H1 (cell line): ENCODE measurements around the gene OLAH. TPM values are rescaled to one million over a fixed set of nuclear protein-coding genes. Genes with fewer than 3 reads are reported as not detected.

ENCODE experiments used
- CTCF ChIA-PET: fragments of 300-600 bp; sonication (Branson Sonifier 250); formaldehyde crosslinking; loops from one replicate; lab custom pipeline; 2021; ENCODE audit not compliant: partially characterized antibody; lab: Charles Lee
- POLR2A ChIA-PET: fragments of 300-600 bp; sonication (Branson Sonifier 250); formaldehyde crosslinking; loops from one replicate; lab custom pipeline; 2021; ENCODE audit warnings: inconsistent platforms; ENCODE audit not compliant: partially characterized antibody; lab: Charles Lee
- DNase-seq, 2 experiments: peaks; one replicate each; pipeline versions ENCODE4 v3.0.0 to v3.0.0-alpha.2; 2010 to 2022; ENCODE audit warnings: low spot score in 2 of 2, low read depth in 1 of 2, mixed read lengths in 1 of 2
- FAIRE-seq: peaks from 2 replicates; lab custom pipeline; 2011; peaks lifted over from hg19 to GRCh38; lab: Jason Lieb, UNC
- H2AFZ ChIP-seq: 2 replicates; pipeline ENCODE4 v1.8.1; 2012; ENCODE audit warnings: low read length, inconsistent platforms
- H2AK5ac ChIP-seq: 2 replicates; pipeline ENCODE4 v1.6.1; 2013; ENCODE audit warnings: low read depth, low read length
- H2BK120ac ChIP-seq: replicated peaks from 2 replicates; pipeline ENCODE3; 2013; ENCODE audit warnings: low read depth, low read length, inconsistent platforms
- H2BK12ac ChIP-seq: 2 replicates; pipeline ENCODE4 v1.6.1; 2013; ENCODE audit warnings: low read depth, low read length
- H2BK15ac ChIP-seq: 2 replicates; pipeline ENCODE4 v1.6.1; 2013; ENCODE audit warnings: low read length
- H2BK20ac ChIP-seq: 2 replicates; pipeline ENCODE4 v1.6.1; 2013; ENCODE audit warnings: low read length
- H2BK5ac ChIP-seq: 2 replicates; pipeline ENCODE4 v1.6.1; 2013; ENCODE audit warnings: low read depth, low read length
- H3K14ac ChIP-seq: 2 replicates; pipeline ENCODE4 v1.6.1; 2013; ENCODE audit warnings: inconsistent platforms; ENCODE audit not compliant: insufficient read length
- H3K18ac ChIP-seq: 2 replicates; pipeline ENCODE4 v1.6.1; 2013; ENCODE audit warnings: low read length; ENCODE audit errors: extremely low read depth
- H3K23ac ChIP-seq: 2 replicates; pipeline ENCODE4 v1.6.1; 2013; ENCODE audit warnings: inconsistent platforms; ENCODE audit not compliant: insufficient read length
- H3K23me2 ChIP-seq: 2 replicates; pipeline ENCODE4 v1.6.1; 2013; ENCODE audit warnings: low read depth, low read length
- H3K27ac ChIP-seq: 2 replicates; pipeline ENCODE4 v1.6.1; 2011; ENCODE audit warnings: low read depth, low read length, inconsistent platforms
- H3K27me3 ChIP-seq, 4 experiments: replicated peaks in 1 of 4; 1 replicate in 1 of 4; 2 replicates in 3 of 4; pipeline versions ENCODE4 v1.6.1 to v1.8.1; 2011 to 2013; ENCODE audit warnings: low read length in 3 of 4, mild to moderate bottlenecking in 3 of 4, inconsistent platforms in 2 of 4, mixed read lengths in 2 of 4, moderate library complexity in 1 of 4; ENCODE audit not compliant: control insufficient read depth in 3 of 4, insufficient read depth in 3 of 4; ENCODE audit errors: extremely low read depth in 1 of 4
- H3K36me3 ChIP-seq, 4 experiments: 2 replicates each; pipeline versions ENCODE4 v1.6.1 to v1.8.1; 2011 to 2013; ENCODE audit warnings: mild to moderate bottlenecking in 4 of 4, low read length in 3 of 4, moderate library complexity in 2 of 4, control low read depth in 1 of 4, inconsistent platforms in 1 of 4; ENCODE audit not compliant: insufficient read depth in 4 of 4, control insufficient read depth in 2 of 4
- H3K4ac ChIP-seq: replicated peaks from 2 replicates; pipeline ENCODE3; 2013; ENCODE audit warnings: low read length, low read depth, mixed read lengths, inconsistent platforms; ENCODE audit not compliant: insufficient read length
- H3K4me1 ChIP-seq, 4 experiments: replicated peaks in 1 of 4; 1 replicate in 1 of 4; 2 replicates in 3 of 4; pipeline versions ENCODE4 v1.6.1 to v1.8.1; 2011 to 2013; ENCODE audit warnings: low read length in 3 of 4, inconsistent platforms in 2 of 4, mixed read lengths in 1 of 4; ENCODE audit not compliant: insufficient read depth in 4 of 4, control insufficient read depth in 3 of 4
- H3K4me2 ChIP-seq, 2 experiments: 2 replicates each; pipeline versions ENCODE4 v1.6.1 to v1.8.1; 2011 to 2013; ENCODE audit warnings: low read depth in 2 of 2, low read length in 2 of 2, control low read depth in 1 of 2, inconsistent platforms in 1 of 2, mild to moderate bottlenecking in 1 of 2; ENCODE audit not compliant: insufficient read depth in 1 of 2
- H3K4me3 ChIP-seq, 4 experiments: fragments of 200-600, 300-600 bp in 1 of 4; sonication (generic), shearing (Covaris generic), sonication (Bioruptor Twin) in 1 of 4; 2 replicates each; pipeline versions ENCODE4 v1.5.1 to v1.8.1; 2011 to 2016; ENCODE audit warnings: low read length in 4 of 4, low read depth in 3 of 4, control low read depth in 2 of 4, inconsistent platforms in 2 of 4, mild to moderate bottlenecking in 2 of 4, mixed read lengths in 1 of 4, moderate library complexity in 1 of 4; ENCODE audit not compliant: insufficient read depth in 2 of 4; ENCODE audit errors: extremely low read depth in 1 of 4
- H3K56ac ChIP-seq: replicated peaks from 2 replicates; pipeline ENCODE3; 2013; ENCODE audit warnings: low read depth, mild to moderate bottlenecking, mixed read lengths, low read length, inconsistent platforms; ENCODE audit not compliant: insufficient read length
- H3K79me1 ChIP-seq: 2 replicates; pipeline ENCODE4 v1.6.1; 2013; ENCODE audit warnings: low read depth, low read length, control low read depth
- H3K79me2 ChIP-seq, 2 experiments: 2 replicates each; pipeline versions ENCODE4 v1.6.1 to v1.8.1; 2012 to 2013; ENCODE audit warnings: low read length in 2 of 2, mild to moderate bottlenecking in 2 of 2, inconsistent platforms in 1 of 2; ENCODE audit not compliant: insufficient read depth in 2 of 2, control insufficient read depth in 1 of 2
- H3K9ac ChIP-seq, 4 experiments: replicated peaks in 1 of 4; 1 replicate in 1 of 4; 2 replicates in 3 of 4; pipeline versions ENCODE4 v1.6.1 to v1.8.1; 2011 to 2013; ENCODE audit warnings: low read depth in 3 of 4, low read length in 3 of 4, control low read depth in 2 of 4, mild to moderate bottlenecking in 2 of 4, moderate library complexity in 2 of 4, inconsistent platforms in 1 of 4; ENCODE audit errors: extremely low read depth in 1 of 4
- H3K9me3 ChIP-seq, 2 experiments: 2 replicates each; pipeline versions ENCODE4 v1.6.1 to v1.8.1; 2012 to 2013; ENCODE audit warnings: mild to moderate bottlenecking in 2 of 2, moderate library complexity in 2 of 2, control low read depth in 1 of 2, inconsistent platforms in 1 of 2, low read depth in 1 of 2, low read length in 1 of 2, mixed read lengths in 1 of 2; ENCODE audit not compliant: insufficient read depth in 2 of 2
- H4K20me1 ChIP-seq, 2 experiments: replicated peaks in 1 of 2; 2 replicates each; pipeline versions ENCODE3 to v1.8.1; 2011 to 2013; ENCODE audit warnings: inconsistent platforms in 2 of 2, low read length in 2 of 2, mild to moderate bottlenecking in 1 of 2; ENCODE audit not compliant: insufficient read depth in 2 of 2, control insufficient read depth in 1 of 2
- H4K5ac ChIP-seq: 2 replicates; pipeline ENCODE4 v1.6.1; 2013; ENCODE audit warnings: low read length, low read depth, mixed read lengths, inconsistent platforms; ENCODE audit not compliant: insufficient read length
- H4K8ac ChIP-seq: 2 replicates; pipeline ENCODE4 v1.8.0; 2013; ENCODE audit warnings: mild to moderate bottlenecking, moderate library complexity, low read length, inconsistent platforms; ENCODE audit not compliant: insufficient read depth; ENCODE audit errors: extremely low read depth
- H4K91ac ChIP-seq: replicated peaks from 2 replicates; pipeline ENCODE3; 2013; ENCODE audit warnings: low read length, mixed read lengths, inconsistent platforms; ENCODE audit not compliant: insufficient read length
- SIX5 ChIP-seq: IDR thresholded peaks from 2 replicates; pipeline ENCODE4 v1.6.1; 2011; ENCODE audit warnings: mild to moderate bottlenecking, low read depth, low read length
- WGBS, 2 experiments: shearing (Covaris generic) in 1 of 2; methylation state at CpG; one replicate each; pipeline versions ENCODE4 v1.1.6 to v1.1.7; 2013 to 2015; ENCODE audit warnings: low lambda C conversion rate in 2 of 2, mixed read lengths in 2 of 2, inconsistent platforms in 1 of 2, low coverage in 1 of 2, missing lambda C conversion rate in 1 of 2; ENCODE audit not compliant: insufficient replicate concordance in 2 of 2, insufficient coverage in 1 of 2, insufficient read length in 1 of 2; ENCODE audit errors: extremely low coverage in 1 of 2, missing lambda C conversion rate in 1 of 2; 5-methylcytosine and 5-hydroxymethylcytosine counted together
- polyA plus RNA-seq, 7 experiments: library from polyadenylated mRNA; depleted of rRNA in 3 of 7; stranded (reverse) in 5 of 7; unstranded in 2 of 7; fragments of >200 nt in 5 of 7; fragments of 200-250 nt in 2 of 7; gene quantifications; 1 replicate in 5 of 7; 2 replicates in 1 of 7; 4 replicates in 1 of 7; pipeline versions ENCODE4 v1.2.1 to v1.2.3, GENCODE V29; 2011 to 2013; ENCODE audit warnings: missing spikeins in 2 of 7, mixed read lengths in 2 of 7
- total RNA-seq: library from RNA; stranded (reverse); fragmentation: NEBNext Ultra II Directional; extraction: Animal tissue kit (Norgen Biotek cat#: 25700); gene quantifications from 2 replicates; pipeline ENCODE4 v1.2.1, GENCODE V29; 2021

OLAH gene
- total and polyA plus RNA-seq, 2 of the 8 experiments (the other 6 are each of a cell fraction or from before 2014, with no cell fraction given), result not detected

DNA sequence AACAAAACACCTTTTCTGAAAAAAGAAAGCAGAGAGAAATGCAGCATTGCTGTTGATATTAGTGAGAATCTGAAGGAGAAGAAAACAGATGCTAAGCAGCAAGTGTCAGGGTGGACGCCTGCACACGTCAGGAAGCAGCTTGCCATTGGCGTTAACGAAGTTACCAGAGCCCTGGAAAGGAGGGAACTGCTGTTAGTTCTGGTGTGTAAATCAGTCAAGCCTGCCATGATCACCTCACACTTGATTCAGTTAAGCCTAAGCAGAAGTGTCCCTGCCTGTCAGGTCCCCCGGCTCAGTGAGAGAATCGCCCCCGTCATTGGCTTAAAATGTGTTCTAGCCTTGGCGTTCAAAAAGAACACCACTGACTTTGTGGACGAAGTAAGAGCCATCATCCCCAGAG, 59.8 kb downstream of the OLAH start:
- Histone ChIP-seq H3K4me1 (peaks cover 0 to 3% (median 0%) of the 10 kb centered on the region in 4 experiments; a peak in 1 of 7 replicates), H2AFZ (no peak overlapping the region), H3K79me1 (peaks cover 10% of the 10 kb centered on the region), H4K91ac (no peak overlapping the region), H4K20me1 (peaks cover 2 to 3% of the 10 kb centered on the region in 2 experiments), H2AK5ac (no peak overlapping the region), H2BK5ac (no peak overlapping the region), H3K9me3 (no peaks in the 10 kb centered on the region), H3K4me3 (no peak overlapping the region), H3K18ac (no peak overlapping the region), H3K4ac (no peak overlapping the region), H4K8ac (no peak overlapping the region), H3K23ac (no peak overlapping the region), H2BK15ac (no peak overlapping the region), H3K27ac (no peak overlapping the region), H3K9ac (no peak overlapping the region), H2BK20ac (no peak overlapping the region), H3K27me3 (peaks cover 0 to 2% (median 0%) of the 10 kb centered on the region in 4 experiments; a peak in 1 of 7 replicates), H3K36me3 (peaks cover 8 to 39% (median 23%) of the 10 kb centered on the region in 4 experiments), H3K56ac (no peak overlapping the region), H2BK12ac (no peak overlapping the region), H2BK120ac (no peak overlapping the region), H3K14ac (no peak overlapping the region), H3K23me2 (no peaks in the 10 kb centered on the region), H3K4me2 (no peak overlapping the region), H3K79me2 (peaks cover 7 to 33% of the 10 kb centered on the region in 2 experiments; a peak in 3 of 4 replicates), H4K5ac (no peak overlapping the region)
- POLR2A ChIA-PET, result interaction anchor here (1.1 kb wide), 1 partner anchor 16 kb away, joined by 4 read pairs; no protein-coding TSS in a partner anchor
- no peak for TF ChIP-seq SIX5
- DNase-seq (no peak), FAIRE-seq (no peak)
- 88% methylated on average over 9 of the region's 9 CpGs; no CpG with 5 or more reads in 1 of the 2 experiments for WGBS, 2 experiments
- CTCF ChIA-PET, result interaction anchor here (0.7 to 4.0 kb wide), 7 partner anchors 9 to 131 kb away, joined by 3 to 16 read pairs (median 3); no protein-coding TSS in a partner anchor
